ENCODE results near the gene PCARE. TPM values are rescaled to one million over a fixed set of nuclear protein-coding genes. Genes with fewer than 3 reads are reported as not detected.

The PCARE gene
- polyA plus RNA-seq, 1 donor from 2014 or later, result not detected

DNA sequence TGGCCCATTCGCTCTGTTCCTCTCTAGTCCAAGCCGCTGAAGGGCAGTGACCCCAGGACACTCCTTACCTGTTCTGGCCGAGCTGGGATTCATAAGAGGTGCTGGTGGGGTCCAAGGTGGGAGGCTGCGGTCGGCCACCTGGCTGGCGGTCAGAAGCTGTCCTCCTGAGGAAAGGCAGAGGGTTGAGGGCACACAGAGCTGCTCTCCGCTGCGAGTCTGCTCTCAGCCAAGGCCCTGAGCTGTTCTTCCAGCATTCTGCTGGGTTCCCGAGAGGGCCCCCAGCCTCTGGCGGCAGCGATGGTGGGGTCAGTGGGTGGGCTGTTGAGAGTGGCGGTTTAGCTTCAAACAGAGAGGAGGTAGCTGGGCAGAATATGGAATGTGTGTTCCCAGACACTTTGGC is 3.8 kb downstream of the PCARE start:
- Histone ChIP-seq H2AFZ (ENCODE audit: low read depth, low read length) (no peak overlapping the region), H3K4me3 (ENCODE audit: low read length) (no peak overlapping the region), H3K9ac (ENCODE audit: low read length) (no peak overlapping the region), H3K4me2 (ENCODE audit: low read length) (no peak overlapping the region), H3K27ac (ENCODE audit: low read length) (no peak overlapping the region), H3K36me3 (ENCODE audit: insufficient read depth, low read length) (no peaks in the 10 kb centered on the region), H3K27me3 (ENCODE audit: insufficient read depth, low read depth, low read length) (no peaks in the 10 kb centered on the region), H4K20me1 (ENCODE audit: insufficient read depth) (no peaks in the 10 kb centered on the region), H3K9me3 (ENCODE audit: low read length) (no peaks in the 10 kb centered on the region), H3K79me2 (replicated peaks; ENCODE audit: insufficient read depth, low read length) (no peaks in the 10 kb centered on the region), H3K9me2 (ENCODE audit: insufficient read depth, low read length) (no peaks in the 10 kb centered on the region), H3F3A (ENCODE audit: insufficient read depth, low read length, poor library complexity, severe bottlenecking) (no peaks in the 10 kb centered on the region)
- no peak for TF ChIP-seq EP300 (conservative IDR thresholded peaks at IDR 0.05; ENCODE audit: poor library complexity, severe bottlenecking)
- no peak for TF ChIP-seq RAD21 (conservative IDR thresholded peaks at IDR 0.05)
- TF ChIP-seq MXI1 (conservative IDR thresholded peaks at IDR 0.05; ENCODE audit: poor library complexity, severe bottlenecking), result no peak

DNA sequence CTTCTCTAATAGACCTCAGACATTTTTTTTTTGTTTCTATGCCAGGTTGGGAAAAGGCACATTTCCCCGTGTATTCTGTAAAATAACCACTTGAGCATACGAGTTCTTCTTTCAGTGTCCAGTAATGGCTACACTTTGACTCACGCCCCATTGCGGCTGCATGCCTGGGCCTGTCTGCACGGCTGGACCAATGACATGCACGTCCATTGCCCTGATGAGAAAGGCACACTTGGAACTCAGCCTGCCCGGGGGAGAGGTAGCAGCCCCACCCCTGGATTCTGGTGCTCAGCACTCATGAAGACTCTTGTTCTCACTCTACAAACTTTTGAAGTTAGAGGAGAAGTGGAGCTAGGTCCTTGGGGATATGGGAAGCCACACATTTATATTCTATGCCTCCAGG is 5.8 kb downstream of the PCARE start:
- no peaks in the 10 kb centered on the region for H3F3A ChIP-seq (ENCODE audit: insufficient read depth, low read length, poor library complexity, severe bottlenecking)
- no peaks in the 10 kb centered on the region for H3K9me2 ChIP-seq (ENCODE audit: insufficient read depth, low read length)
- H3K4me2 ChIP-seq (ENCODE audit: low read length), result no peak overlapping the region
- no peaks in the 10 kb centered on the region for H3K36me3 ChIP-seq (ENCODE audit: insufficient read depth, low read length)
- TF ChIP-seq EP300 (conservative IDR thresholded peaks at IDR 0.05; ENCODE audit: poor library complexity, severe bottlenecking) (no peak), EZH2 (IDR thresholded peaks at IDR 0.05; ENCODE audit: borderline replicate concordance, insufficient read depth, low read length, poor library complexity, severe bottlenecking) (no peak), MXI1 (conservative IDR thresholded peaks at IDR 0.05; ENCODE audit: poor library complexity, severe bottlenecking) (no peak), RAD21 (conservative IDR thresholded peaks at IDR 0.05) (no peak), SMC3 (conservative IDR thresholded peaks at IDR 0.05; ENCODE audit: poor library complexity) (no peak), TAF1 (IDR thresholded peaks at IDR 0.05; ENCODE audit: low read depth) (no peak)
- TF ChIP-seq, protein P1, sequence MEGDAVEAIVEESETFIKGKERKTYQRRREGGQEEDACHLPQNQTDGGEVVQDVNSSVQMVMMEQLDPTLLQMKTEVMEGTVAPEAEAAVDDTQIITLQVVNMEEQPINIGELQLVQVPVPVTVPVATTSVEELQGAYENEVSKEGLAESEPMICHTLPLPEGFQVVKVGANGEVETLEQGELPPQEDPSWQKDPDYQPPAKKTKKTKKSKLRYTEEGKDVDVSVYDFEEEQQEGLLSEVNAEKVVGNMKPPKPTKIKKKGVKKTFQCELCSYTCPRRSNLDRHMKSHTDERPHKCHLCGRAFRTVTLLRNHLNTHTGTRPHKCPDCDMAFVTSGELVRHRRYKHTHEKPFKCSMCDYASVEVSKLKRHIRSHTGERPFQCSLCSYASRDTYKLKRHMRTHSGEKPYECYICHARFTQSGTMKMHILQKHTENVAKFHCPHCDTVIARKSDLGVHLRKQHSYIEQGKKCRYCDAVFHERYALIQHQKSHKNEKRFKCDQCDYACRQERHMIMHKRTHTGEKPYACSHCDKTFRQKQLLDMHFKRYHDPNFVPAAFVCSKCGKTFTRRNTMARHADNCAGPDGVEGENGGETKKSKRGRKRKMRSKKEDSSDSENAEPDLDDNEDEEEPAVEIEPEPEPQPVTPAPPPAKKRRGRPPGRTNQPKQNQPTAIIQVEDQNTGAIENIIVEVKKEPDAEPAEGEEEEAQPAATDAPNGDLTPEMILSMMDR (IDR thresholded peaks at IDR 0.05; ENCODE audit: poor library complexity, severe bottlenecking), result no peak
- TF ChIP-seq, protein P2, sequence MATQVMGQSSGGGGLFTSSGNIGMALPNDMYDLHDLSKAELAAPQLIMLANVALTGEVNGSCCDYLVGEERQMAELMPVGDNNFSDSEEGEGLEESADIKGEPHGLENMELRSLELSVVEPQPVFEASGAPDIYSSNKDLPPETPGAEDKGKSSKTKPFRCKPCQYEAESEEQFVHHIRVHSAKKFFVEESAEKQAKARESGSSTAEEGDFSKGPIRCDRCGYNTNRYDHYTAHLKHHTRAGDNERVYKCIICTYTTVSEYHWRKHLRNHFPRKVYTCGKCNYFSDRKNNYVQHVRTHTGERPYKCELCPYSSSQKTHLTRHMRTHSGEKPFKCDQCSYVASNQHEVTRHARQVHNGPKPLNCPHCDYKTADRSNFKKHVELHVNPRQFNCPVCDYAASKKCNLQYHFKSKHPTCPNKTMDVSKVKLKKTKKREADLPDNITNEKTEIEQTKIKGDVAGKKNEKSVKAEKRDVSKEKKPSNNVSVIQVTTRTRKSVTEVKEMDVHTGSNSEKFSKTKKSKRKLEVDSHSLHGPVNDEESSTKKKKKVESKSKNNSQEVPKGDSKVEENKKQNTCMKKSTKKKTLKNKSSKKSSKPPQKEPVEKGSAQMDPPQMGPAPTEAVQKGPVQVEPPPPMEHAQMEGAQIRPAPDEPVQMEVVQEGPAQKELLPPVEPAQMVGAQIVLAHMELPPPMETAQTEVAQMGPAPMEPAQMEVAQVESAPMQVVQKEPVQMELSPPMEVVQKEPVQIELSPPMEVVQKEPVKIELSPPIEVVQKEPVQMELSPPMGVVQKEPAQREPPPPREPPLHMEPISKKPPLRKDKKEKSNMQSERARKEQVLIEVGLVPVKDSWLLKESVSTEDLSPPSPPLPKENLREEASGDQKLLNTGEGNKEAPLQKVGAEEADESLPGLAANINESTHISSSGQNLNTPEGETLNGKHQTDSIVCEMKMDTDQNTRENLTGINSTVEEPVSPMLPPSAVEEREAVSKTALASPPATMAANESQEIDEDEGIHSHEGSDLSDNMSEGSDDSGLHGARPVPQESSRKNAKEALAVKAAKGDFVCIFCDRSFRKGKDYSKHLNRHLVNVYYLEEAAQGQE (IDR thresholded peaks at IDR 0.05; ENCODE audit: borderline replicate concordance), result no peak
- H3K4me3 ChIP-seq (ENCODE audit: low read length), result no peak overlapping the region
- H2AFZ ChIP-seq (ENCODE audit: low read depth, low read length), result no peak overlapping the region
- no peaks in the 10 kb centered on the region for H3K9me3 ChIP-seq (ENCODE audit: low read length)
- no peaks in the 10 kb centered on the region for H3K79me2 ChIP-seq (replicated peaks; ENCODE audit: insufficient read depth, low read length)
- H3K27ac ChIP-seq (ENCODE audit: low read length), result no peak overlapping the region
- no peaks in the 10 kb centered on the region for H4K20me1 ChIP-seq (ENCODE audit: insufficient read depth)
- H3K27me3 ChIP-seq (ENCODE audit: insufficient read depth, low read depth, low read length), result no peaks in the 10 kb centered on the region
- no peak overlapping the region for H3K9ac ChIP-seq (ENCODE audit: low read length)

All from neural cell (in vitro differentiated cells).